CD4-positive, alpha-beta T cell treated with Interleukin-6 at 100 ng/mL for 8 hours (primary cell): ENCODE results near the gene CAND1.

Experiments
- DNase-seq: peaks from one replicate; pipeline ENCODE4 v3.0.0-alpha.2; 2020; ENCODE audit warnings: mixed read lengths, low spot score

The CAND1 gene

GRCh38 chr12:67280572-67280971, 11.4 kb downstream of the CAND1 start:
- DNase-seq, result no peak

- DNase-seq, result no peak
These were observed 15.4 kb downstream of the CAND1 start for GRCh38 chr12:67284561-67284960.

GRCh38 chr12:67286257-67286656, 17.1 kb downstream of the CAND1 start:
- DNase-seq, result no peak

- no peak for DNase-seq
These were observed 18.2 kb downstream of the CAND1 start for GRCh38 chr12:67287311-67287710.

- no peak for DNase-seq
These were observed 19.4 kb downstream of the CAND1 start for GRCh38 chr12:67288561-67288960.

GRCh38 chr12:67290378-67290777, 21.2 kb downstream of the CAND1 start:
- no peak for DNase-seq

GRCh38 chr12:67299526-67299925, 30.4 kb downstream of the CAND1 start:
- no peak for DNase-seq

GRCh38 chr12:67299926-67300325, 30.8 kb downstream of the CAND1 start:
- DNase-seq, result no peak

- no peak for DNase-seq
These were observed 33.0 kb downstream of the CAND1 start for GRCh38 chr12:67302162-67302561.

GRCh38 chr12:67305544-67305943, 36.4 kb downstream of the CAND1 start:
- DNase-seq, result no peak

- DNase-seq, result no peak
These were observed 37.6 kb downstream of the CAND1 start for GRCh38 chr12:67306712-67307111.

GRCh38 chr12:67315661-67316060, 46.5 kb downstream of the CAND1 start:
- DNase-seq, result no peak

- DNase-seq, result no peak
These were observed 49.6 kb downstream of the CAND1 start for GRCh38 chr12:67318786-67319185.

- DNase-seq, result no peak
These were observed 50.8 kb downstream of the CAND1 start for GRCh38 chr12:67319936-67320335.

GRCh38 chr12:67320614-67321295, 51.6 kb downstream of the CAND1 start:
- DNase-seq, result no peak

GRCh38 chr12:67322580-67322979, 53.4 kb downstream of the CAND1 start:
- no peak for DNase-seq

GRCh38 chr12:67323007-67323406, 53.8 kb downstream of the CAND1 start:
- no peak for DNase-seq

- no peak for DNase-seq
These were observed 57.5 kb downstream of the CAND1 start for GRCh38 chr12:67326637-67327036.

GRCh38 chr12:67327466-67327865, 58.3 kb downstream of the CAND1 start:
- no peak for DNase-seq

GRCh38 chr12:67331123-67331522, 62.0 kb downstream of the CAND1 start:
- no peak for DNase-seq

- no peak for DNase-seq
These were observed 62.7 kb downstream of the CAND1 start for GRCh38 chr12:67331828-67332227.

- DNase-seq, result no peak
These were observed 64.5 kb downstream of the CAND1 start for GRCh38 chr12:67333649-67334048.

- no peak for DNase-seq
These were observed 69.3 kb downstream of the CAND1 start for GRCh38 chr12:67338426-67338825.

- DNase-seq, result no peak
These were observed 70.4 kb downstream of the CAND1 start for GRCh38 chr12:67339530-67339929.
